NCI-H146 treated with DMSO at 0.1 percent for 48 hours (cell line): ENCODE results near the gene RPL29.

ENCODE experiments used
- DNase-seq: peaks from one replicate; lab custom pipeline; 2025; ENCODE audit not compliant: unreplicated experiment; lab: John Stamatoyannopoulos, UW

The RPL29 gene

GRCh38 chr3:52026041-52026440, 30.3 kb upstream of the RPL29 start:
- no peak for DNase-seq

GRCh38 chr3:52025453-52025852, 29.8 kb upstream of the RPL29 start:
- DNase-seq, result no peak

- DNase-seq, result no peak
These were observed 29.2 kb upstream of the RPL29 start for GRCh38 chr3:52024765-52025452.

GRCh38 chr3:52023860-52024764, 28.4 kb upstream of the RPL29 start:
- no peak for DNase-seq

- DNase-seq, result no peak
These were observed 27.5 kb upstream of the RPL29 start for GRCh38 chr3:52023101-52023770.

GRCh38 chr3:52022323-52023100, 26.8 kb upstream of the RPL29 start:
- no peak for DNase-seq

GRCh38 chr3:52021489-52022268, 26.0 kb upstream of the RPL29 start:
- DNase-seq, result peak; percentile 5

- no peak for DNase-seq
These were observed 25.1 kb upstream of the RPL29 start for GRCh38 chr3:52020796-52021195.

- DNase-seq, result no peak
These were observed 23.8 kb upstream of the RPL29 start for GRCh38 chr3:52019352-52020080.

GRCh38 chr3:52018319-52019000, 22.8 kb upstream of the RPL29 start:
- no peak for DNase-seq

- DNase-seq, result no peak
These were observed 21.9 kb upstream of the RPL29 start for GRCh38 chr3:52017586-52017985.

GRCh38 chr3:52015438-52016228, 19.9 kb upstream of the RPL29 start:
- DNase-seq, result peak; percentile 66

- DNase-seq, result peak; percentile 6
These were observed 18.9 kb upstream of the RPL29 start for GRCh38 chr3:52014613-52015012.

GRCh38 chr3:52013802-52014598, 18.3 kb upstream of the RPL29 start:
- no peak for DNase-seq

- no peak for DNase-seq
These were observed 17.0 kb upstream of the RPL29 start for GRCh38 chr3:52012699-52013098.

- DNase-seq, result no peak
These were observed 14.7 kb upstream of the RPL29 start for GRCh38 chr3:52010431-52010830.

- no peak for DNase-seq
These were observed 11.6 kb upstream of the RPL29 start for GRCh38 chr3:52007291-52007690.

GRCh38 chr3:52006820-52007133, 11.1 kb upstream of the RPL29 start:
- no peak for DNase-seq
